Measurements from ENCODE around the gene GATD1.

Gene GATD1

GRCh38 chr11:824292-824880, 47.1 kb upstream of the GATD1 start:
- ChIA-PET CTCF (no interaction called here), POLR2A (interaction anchor here (1.8 kb wide), 1 partner anchor 10 kb away, joined by 4 read pairs; no protein-coding TSS in a partner anchor)
- no peak for DNase-seq (ENCODE audit: extremely low spot score)
- no peak for TF ChIP-seq SP1 (IDR thresholded peaks at IDR 0.05)
- no peak for TF ChIP-seq HDGF (IDR thresholded peaks at IDR 0.05; ENCODE audit: borderline replicate concordance)
- TF ChIP-seq LEF1 (IDR thresholded peaks at IDR 0.05; ENCODE audit: borderline replicate concordance) = no peak
- no peak for TF ChIP-seq TARDBP (IDR thresholded peaks at IDR 0.05)
- no peak for TF ChIP-seq L3MBTL2 (conservative IDR thresholded peaks at IDR 0.05)
- TF ChIP-seq ARNT (IDR thresholded peaks at IDR 0.05) = no peak
- TF ChIP-seq FOXK2 (IDR thresholded peaks at IDR 0.05) = no peak
- no peak for TF ChIP-seq BHLHE40 (IDR thresholded peaks at IDR 0.05; ENCODE audit: borderline replicate concordance)

GRCh38 chr11:823441-824291, 46.4 kb upstream of the GATD1 start:
- ChIA-PET CTCF (no interaction called here), POLR2A (interaction anchor here (1.8 kb wide), 1 partner anchor 10 kb away, joined by 4 read pairs; no protein-coding TSS in a partner anchor)
- TF ChIP-seq ELF4 (IDR thresholded peaks at IDR 0.05) = no peak
- no peak for TF ChIP-seq FOXA1 (IDR thresholded peaks at IDR 0.05)
- no peak for TF ChIP-seq HDGF (IDR thresholded peaks at IDR 0.05; ENCODE audit: borderline replicate concordance)
- TF ChIP-seq FOXM1 (IDR thresholded peaks at IDR 0.05; ENCODE audit: borderline replicate concordance) = no peak
- TF ChIP-seq FOXK2 (IDR thresholded peaks at IDR 0.05) = no peak
- TF ChIP-seq ARNT (IDR thresholded peaks at IDR 0.05) = no peak
- TF ChIP-seq LEF1 (IDR thresholded peaks at IDR 0.05; ENCODE audit: borderline replicate concordance) = no peak
- TF ChIP-seq PKNOX1 (IDR thresholded peaks at IDR 0.05) = no peak
- TF ChIP-seq ZNF384 (IDR thresholded peaks at IDR 0.05) = no peak
- no peak for TF ChIP-seq SP1 (IDR thresholded peaks at IDR 0.05)
- no peak for TF ChIP-seq L3MBTL2 (conservative IDR thresholded peaks at IDR 0.05)
- no peak for TF ChIP-seq SUZ12 (IDR thresholded peaks at IDR 0.05)
- DNase-seq (ENCODE audit: extremely low spot score) = no peak

GRCh38 chr11:821512-822371, 44.5 kb upstream of the GATD1 start:
- TF ChIP-seq FOXM1 (IDR thresholded peaks at IDR 0.05; ENCODE audit: borderline replicate concordance) (no peak), L3MBTL2 (conservative IDR thresholded peaks at IDR 0.05) (no peak), HDGF (IDR thresholded peaks at IDR 0.05; ENCODE audit: borderline replicate concordance) (no peak), BHLHE40 (IDR thresholded peaks at IDR 0.05; ENCODE audit: borderline replicate concordance) (no peak), NFRKB (IDR thresholded peaks at IDR 0.05) (no peak), TARDBP (IDR thresholded peaks at IDR 0.05) (no peak), ELF4 (IDR thresholded peaks at IDR 0.05) (no peak), FOXA1 (IDR thresholded peaks at IDR 0.05) (no peak), ZNF384 (IDR thresholded peaks at IDR 0.05) (no peak), ARNT (IDR thresholded peaks at IDR 0.05) (no peak), PKNOX1 (IDR thresholded peaks at IDR 0.05) (no peak), LEF1 (IDR thresholded peaks at IDR 0.05; ENCODE audit: borderline replicate concordance) (no peak), SP1 (IDR thresholded peaks at IDR 0.05) (no peak)
- CTCF ChIA-PET = no interaction called here
- POLR2A ChIA-PET = interaction anchor here (0.9 to 5.3 kb wide), 4 partner anchors 11 to 21 kb away, joined by 3 to 39 read pairs (median 4); partner anchors contain the start of genes CD151, POLR2L, RPLP2 and TSPAN4
- no peak for DNase-seq (ENCODE audit: extremely low spot score)

- CTCF ChIA-PET = no interaction called here
- no peak for TF ChIP-seq ZNF384 (IDR thresholded peaks at IDR 0.05)
- POLR2A ChIA-PET = interaction anchor here (1.2 to 5.3 kb wide), 3 partner anchors 12 to 22 kb away, joined by 3 to 40 read pairs (median 39); partner anchors contain the start of genes CD151, POLR2L, RPLP2 and TSPAN4
- DNase-seq (ENCODE audit: extremely low spot score) = no peak
These were observed 43.6 kb upstream of the GATD1 start for GRCh38 chr11:820655-821511.

GRCh38 chr11:819943-820649, 42.8 kb upstream of the GATD1 start:
- DNase-seq (ENCODE audit: extremely low spot score) = peak; percentile 61
- ChIA-PET POLR2A (interaction anchor here (1.0 to 5.3 kb wide), 7 partner anchors 11 to 244 kb away, joined by 3 to 40 read pairs (median 7); partner anchors contain the start of genes CD151, GATD1 and RPLP2), CTCF (no interaction called here)
- TF ChIP-seq SUZ12 (IDR thresholded peaks at IDR 0.05) = no peak
